DND-41 (cell line): ENCODE data around the gene COL4A2.
"Not testable (repeated sequence)": the region's sequence is repeated elsewhere in the genome, so short reads cannot be mapped to it uniquely, and the experiment has no call there.

ENCODE experiments used
- ATAC-seq: fragments of 200-7000 bp; cut with Tn5 transposase; 3 replicates; pipeline ENCODE4 v1.9.1; 2021; ENCODE audit warnings: low read depth; ENCODE audit not compliant: insufficient read depth
- DNase-seq: peaks from one replicate; pipeline ENCODE4 v3.0.0-alpha.2; 2020
- H2AFZ ChIP-seq: 2 replicates; pipeline ENCODE4 v1.6.0; 2012; ENCODE audit warnings: low read depth, low read length
- H3K27ac ChIP-seq: 2 replicates; pipeline ENCODE4 v1.5.1; 2012; ENCODE audit warnings: low read length, inconsistent platforms
- H3K27me3 ChIP-seq: fragments of 200-600 bp; sonication (generic); 2 replicates; pipeline ENCODE4 v1.6.0; 2012; ENCODE audit warnings: low read length, mild to moderate bottlenecking, inconsistent platforms; ENCODE audit not compliant: insufficient read depth, poor library complexity
- H3K36me3 ChIP-seq: 2 replicates; pipeline ENCODE4 v1.5.1; 2012; ENCODE audit warnings: low read length, inconsistent platforms; ENCODE audit not compliant: insufficient read depth
- H3K4me1 ChIP-seq: 2 replicates; pipeline ENCODE4 v1.5.1; 2012; ENCODE audit warnings: mild to moderate bottlenecking, low read length; ENCODE audit not compliant: insufficient read depth
- H3K4me2 ChIP-seq: 2 replicates; pipeline ENCODE4 v1.6.0; 2012; ENCODE audit warnings: mild to moderate bottlenecking, moderate library complexity, low read length, inconsistent platforms; ENCODE audit not compliant: insufficient read depth
- H3K4me3 ChIP-seq, 2 experiments: fragments of 200-600 bp in 1 of 2; shearing (Covaris generic) in 1 of 2; 2 replicates each; pipeline ENCODE4 v1.5.1; 2012 to 2016; ENCODE audit warnings: inconsistent platforms in 2 of 2, low read length in 2 of 2, mild to moderate bottlenecking in 2 of 2, low read depth in 1 of 2, moderate library complexity in 1 of 2
- H3K79me2 ChIP-seq: 2 replicates; pipeline ENCODE4 v1.6.0; 2012; ENCODE audit warnings: low read length, inconsistent platforms; ENCODE audit not compliant: insufficient read depth
- H3K9ac ChIP-seq: 2 replicates; pipeline ENCODE4 v1.6.0; 2012; ENCODE audit warnings: low read depth, mild to moderate bottlenecking, inconsistent platforms, low read length, moderate library complexity
- H3K9me3 ChIP-seq: 2 replicates; pipeline ENCODE4 v1.5.1; 2012; ENCODE audit warnings: low read length, moderate library complexity, mild to moderate bottlenecking, inconsistent platforms; ENCODE audit not compliant: insufficient read depth, severe bottlenecking
- H4K20me1 ChIP-seq: 2 replicates; pipeline ENCODE4 v1.6.0; 2012; ENCODE audit warnings: low read length; ENCODE audit not compliant: insufficient read depth
- CTCF ChIP-seq: IDR thresholded peaks from 2 replicates; pipeline ENCODE4 v1.5.1; 2012; ENCODE audit warnings: borderline replicate concordance, low read length, moderate library complexity, mild to moderate bottlenecking; ENCODE audit not compliant: poor library complexity, severe bottlenecking; ENCODE audit errors: extremely low read depth
- EZH2 ChIP-seq: IDR thresholded peaks from 3 replicates; pipeline ENCODE4 v1.6.1; 2012; ENCODE audit warnings: borderline replicate concordance, low read depth, mild to moderate bottlenecking, moderate library complexity, low read length, inconsistent platforms; ENCODE audit not compliant: severe bottlenecking

COL4A2 gene

GRCh38 chr13:110450941-110451730, 144.1 kb downstream of the COL4A2 start:
- Histone ChIP-seq H3K9ac (no peak overlapping the region), H3K9me3 (no peaks in the 10 kb centered on the region), H3K36me3 (no peaks in the 10 kb centered on the region), H3K4me2 (no peak overlapping the region), H3K79me2 (no peaks in the 10 kb centered on the region), H2AFZ (no peak overlapping the region), H3K27ac (no peak overlapping the region), H4K20me1 (peaks cover 12% of the 10 kb centered on the region), H3K4me1 (peaks cover 6% of the 10 kb centered on the region), H3K4me3 (no peak overlapping the region), H3K27me3 (peaks cover 39% of the 10 kb centered on the region)
- ATAC-seq: no peak
- TF ChIP-seq CTCF: no peak
- TF ChIP-seq EZH2: no peak
- no peak for DNase-seq

GRCh38 chr13:110453091-110453490, 146.0 kb downstream of the COL4A2 start:
- H3K4me1 ChIP-seq, H3K9ac ChIP-seq, DNase-seq: not testable (repeated sequence)

GRCh38 chr13:110453797-110454196, 146.7 kb downstream of the COL4A2 start:
- Histone ChIP-seq H3K36me3 (no peaks in the 10 kb centered on the region), H3K27ac (no peak overlapping the region), H3K9ac (no peak overlapping the region), H4K20me1 (peaks cover 21% of the 10 kb centered on the region), H3K27me3 (peaks cover 34% of the 10 kb centered on the region), H3K9me3 (no peaks in the 10 kb centered on the region), H3K79me2 (no peaks in the 10 kb centered on the region), H3K4me3 (no peak overlapping the region), H3K4me1 (peaks cover 7% of the 10 kb centered on the region), H3K4me2 (no peak overlapping the region), H2AFZ (no peak overlapping the region)
- no peak for ATAC-seq
- no peak for DNase-seq
- TF ChIP-seq CTCF (no peak), EZH2 (no peak)

More at GRCh38 chr13:110453091-110453490, 146.0 kb downstream of the COL4A2 start:
- peaks cover 35% of the 10 kb centered on the region for H3K27me3 ChIP-seq
- peaks cover 19% of the 10 kb centered on the region for H4K20me1 ChIP-seq
- H3K4me3 ChIP-seq, H3K36me3 ChIP-seq, H2AFZ ChIP-seq, H3K79me2 ChIP-seq, ATAC-seq, H3K4me2 ChIP-seq, H3K27ac ChIP-seq, H3K9me3 ChIP-seq: not testable (repeated sequence)

- Histone ChIP-seq H3K9ac (no peak overlapping the region), H3K4me3 (no peak overlapping the region), H3K27me3 (peaks cover 33% of the 10 kb centered on the region), H2AFZ (no peak overlapping the region), H3K4me1 (peaks cover 7% of the 10 kb centered on the region), H3K27ac (no peak overlapping the region), H3K9me3 (no peaks in the 10 kb centered on the region), H3K4me2 (no peak overlapping the region), H4K20me1 (peaks cover 25% of the 10 kb centered on the region), H3K36me3 (no peaks in the 10 kb centered on the region), H3K79me2 (no peaks in the 10 kb centered on the region)
- ATAC-seq (no peak), DNase-seq (no peak)
- TF ChIP-seq EZH2: no peak
- no peak for TF ChIP-seq CTCF
These were observed 147.3 kb downstream of the COL4A2 start for GRCh38 chr13:110454227-110454859.
